H9 (cell line): ENCODE data around the gene KLHL21. TPM values are rescaled to one million over a fixed set of nuclear protein-coding genes. Genes with fewer than 3 reads are reported as not detected.

Experiments
- DNase-seq: peaks from one replicate; pipeline ENCODE4 v3.0.0-alpha.2; 2017
- H2AFZ ChIP-seq: one replicate; pipeline ENCODE4 v1.6.1; 2013; ENCODE audit warnings: mild to moderate bottlenecking, low read length, control low read depth, moderate library complexity
- H2AK5ac ChIP-seq: 2 replicates; pipeline ENCODE4 v1.6.1; 2013; ENCODE audit warnings: low read length, control low read depth, mixed read lengths; ENCODE audit not compliant: insufficient read length
- H2BK120ac ChIP-seq: one replicate; pipeline ENCODE4 v1.6.1; 2013; ENCODE audit warnings: low read depth, mild to moderate bottlenecking, low read length, control low read depth, inconsistent platforms; ENCODE audit not compliant: poor library complexity, severe bottlenecking
- H2BK12ac ChIP-seq: 2 replicates; pipeline ENCODE4 v1.6.1; 2013; ENCODE audit warnings: low read length, control low read depth, mixed read lengths, low read depth; ENCODE audit not compliant: insufficient read length
- H2BK15ac ChIP-seq: 2 replicates; pipeline ENCODE4 v1.6.1; 2013; ENCODE audit warnings: low read depth, low read length, control low read depth
- H2BK20ac ChIP-seq: one replicate; pipeline ENCODE4 v1.6.1; 2013; ENCODE audit warnings: low read depth, mild to moderate bottlenecking, low read length, control low read depth, inconsistent platforms; ENCODE audit not compliant: poor library complexity, severe bottlenecking
- H2BK5ac ChIP-seq: 2 replicates; pipeline ENCODE4 v1.6.1; 2013; ENCODE audit warnings: low read length, control low read depth, mixed read lengths; ENCODE audit not compliant: insufficient read length
- H3K14ac ChIP-seq: 2 replicates; pipeline ENCODE4 v1.6.1; 2013; ENCODE audit warnings: low read length, control low read depth; ENCODE audit not compliant: insufficient read depth
- H3K18ac ChIP-seq: 2 replicates; pipeline ENCODE4 v1.6.1; 2013; ENCODE audit warnings: low read depth, mild to moderate bottlenecking, mixed read lengths, low read length, control low read depth; ENCODE audit not compliant: insufficient read length
- H3K23ac ChIP-seq: 2 replicates; pipeline ENCODE4 v1.6.1; 2013; ENCODE audit warnings: low read length, control low read depth, mixed read lengths, low read depth; ENCODE audit not compliant: insufficient read length
- H3K23me2 ChIP-seq: 2 replicates; pipeline ENCODE4 v1.6.1; 2013; ENCODE audit warnings: low read depth, mild to moderate bottlenecking, mixed read lengths, low read length, control low read depth; ENCODE audit not compliant: insufficient read length, poor library complexity, severe bottlenecking
- H3K27ac ChIP-seq: 2 replicates; pipeline ENCODE4 v1.5.1; 2013; ENCODE audit warnings: low read length, control low read depth, mixed read lengths, low read depth; ENCODE audit not compliant: insufficient read length
- H3K27me3 ChIP-seq: 2 replicates; pipeline ENCODE4 v1.6.1; 2013; ENCODE audit warnings: low read length, control low read depth, inconsistent platforms; ENCODE audit not compliant: insufficient read depth
- H3K4ac ChIP-seq: 2 replicates; pipeline ENCODE4 v1.6.1; 2013; ENCODE audit warnings: low read depth, mild to moderate bottlenecking, control low read depth, inconsistent platforms, low read length, moderate library complexity
- H3K4me1 ChIP-seq: 2 replicates; pipeline ENCODE4 v1.6.1; 2013; ENCODE audit warnings: low read length, control low read depth, inconsistent platforms; ENCODE audit not compliant: insufficient read depth
- H3K4me2 ChIP-seq: 2 replicates; pipeline ENCODE4 v1.6.1; 2013; ENCODE audit warnings: low read length, control low read depth, mixed read lengths; ENCODE audit not compliant: insufficient read length, insufficient read depth
- H3K56ac ChIP-seq: 2 replicates; pipeline ENCODE4 v1.6.1; 2013; ENCODE audit warnings: low read depth, mild to moderate bottlenecking, mixed read lengths, low read length, control low read depth; ENCODE audit not compliant: insufficient read length
- H3K79me1 ChIP-seq: 2 replicates; pipeline ENCODE4 v1.6.1; 2013; ENCODE audit warnings: low read depth, mild to moderate bottlenecking, moderate library complexity, low read length, control low read depth, inconsistent platforms; ENCODE audit not compliant: insufficient read depth, poor library complexity, severe bottlenecking
- H3K79me2 ChIP-seq: 2 replicates; pipeline ENCODE4 v1.6.1; 2013; ENCODE audit warnings: low read length, control low read depth, inconsistent platforms; ENCODE audit not compliant: insufficient read depth
- H3K9ac ChIP-seq: 2 replicates; pipeline ENCODE4 v1.6.1; 2013; ENCODE audit warnings: low read length, control low read depth, mixed read lengths; ENCODE audit not compliant: insufficient read length; ENCODE audit errors: extremely low read depth
- H3K9me3 ChIP-seq: one replicate; pipeline ENCODE4 v1.6.1; 2013; ENCODE audit warnings: low read depth, low read length, inconsistent platforms; ENCODE audit not compliant: control insufficient read depth
- H3T11ph ChIP-seq: one replicate; pipeline ENCODE4 v1.6.1; 2013; ENCODE audit warnings: mild to moderate bottlenecking, low read length, control low read depth, inconsistent platforms
- H4K20me1 ChIP-seq: one replicate; pipeline ENCODE4 v1.6.1; 2013; ENCODE audit not compliant: control insufficient read depth, insufficient read length, insufficient read depth
- H4K5ac ChIP-seq: 2 replicates; pipeline ENCODE4 v1.6.1; 2013; ENCODE audit warnings: low read depth, mild to moderate bottlenecking, mixed read lengths, low read length, control low read depth; ENCODE audit not compliant: insufficient read length
- H4K8ac ChIP-seq: replicated peaks from 2 replicates; pipeline ENCODE4 v1.6.1; 2013; ENCODE audit warnings: low read length, control low read depth, mixed read lengths, low read depth; ENCODE audit not compliant: insufficient read length
- H4K91ac ChIP-seq: 2 replicates; pipeline ENCODE4 v1.6.1; 2013; ENCODE audit warnings: low read depth, mild to moderate bottlenecking, moderate library complexity, mixed read lengths, low read length, control low read depth; ENCODE audit not compliant: insufficient read length
- H3K27ac Mint-ChIP-seq, 3 experiments: 2 replicates in 2 of 3; 3 replicates in 1 of 3; pipeline ENCODE4 v1.8.0; 2020 to 2021; ENCODE audit warnings: mixed read lengths in 3 of 3, mild to moderate bottlenecking in 1 of 3, moderate library complexity in 1 of 3
- H3K27me3 Mint-ChIP-seq: 2 replicates; pipeline ENCODE4 v1.8.0; 2021; ENCODE audit warnings: low read depth, mild to moderate bottlenecking, moderate library complexity, mixed read lengths
- H3K36me3 Mint-ChIP-seq, 3 experiments: 2 replicates in 2 of 3; 3 replicates in 1 of 3; pipeline ENCODE4 v1.8.0; 2020 to 2021; ENCODE audit warnings: low read depth in 3 of 3, mixed read lengths in 3 of 3; ENCODE audit not compliant: insufficient read depth in 1 of 3
- H3K4me1 Mint-ChIP-seq, 2 experiments: 2 replicates each; pipeline ENCODE4 v1.8.0; 2020; ENCODE audit warnings: mixed read lengths in 2 of 2
- H3K4me3 Mint-ChIP-seq, 2 experiments: 2 replicates in 1 of 2; 3 replicates in 1 of 2; pipeline ENCODE4 v1.8.0; 2020 to 2021; ENCODE audit warnings: mild to moderate bottlenecking in 2 of 2, mixed read lengths in 2 of 2, moderate library complexity in 1 of 2
- H3K9me3 Mint-ChIP-seq, 2 experiments: 2 replicates in 1 of 2; 3 replicates in 1 of 2; pipeline ENCODE4 v1.8.0; 2020; ENCODE audit warnings: mild to moderate bottlenecking in 2 of 2, mixed read lengths in 2 of 2, moderate library complexity in 1 of 2
- CTCF ChIP-seq: fragments of 200-600 bp; sonication (generic); conservative IDR thresholded peaks from 3 replicates; pipeline ENCODE4 v1.8.0; 2021; ENCODE audit warnings: antibody characterized with exemption, mild to moderate bottlenecking
- WGBS: extraction: QIAGEN DNeasy Blood & Tissue Kit; methylation state at CpG from one replicate; pipeline ENCODE4 v1.1.7; 2013; ENCODE audit warnings: missing lambda C conversion rate, low lambda C conversion rate, mixed read lengths; ENCODE audit not compliant: insufficient read length; ENCODE audit errors: extremely low coverage; 5-methylcytosine and 5-hydroxymethylcytosine counted together
- total RNA-seq: library from RNA; stranded (reverse); gene quantifications from 2 replicates; pipeline ENCODE4 v1.2.1, GENCODE V29; 2021

KLHL21 gene
- total RNA-seq, 1 experiment from 2014 or later: 31.9 TPM

- Histone ChIP-seq H3K9me3 (no peaks in the 10 kb centered on the region), H2BK12ac (no peak within 1 kb of the TSS), H3K56ac (no peak within 1 kb of the TSS), H3K4me2 (peak within 1 kb of the TSS; percentile 76), H2BK15ac (no peak within 1 kb of the TSS), H3T11ph (no peak within 1 kb of the TSS), H2BK120ac (no peak within 1 kb of the TSS), H3K18ac (peak within 1 kb of the TSS; percentile 63), H3K79me1 (peaks cover 6% of the 10 kb centered on the region), H3K4ac (no peak within 1 kb of the TSS; the same call in 1 of the 2 replicates), H2BK5ac (no peak within 1 kb of the TSS), H3K23me2 (peaks cover 17% of the 10 kb centered on the region), H3K27ac (no peak within 1 kb of the TSS), H2AFZ (peak within 1 kb of the TSS; percentile 2), H4K5ac (no peak within 1 kb of the TSS), H4K20me1 (no peaks in the 10 kb centered on the region), H4K8ac (no peak within 1 kb of the TSS), H2BK20ac (no peak within 1 kb of the TSS), H4K91ac (no peak within 1 kb of the TSS), H2AK5ac (no peak within 1 kb of the TSS), H3K23ac (no peak within 1 kb of the TSS), H3K4me1 (no peaks in the 10 kb centered on the region), H3K27me3 (no peaks in the 10 kb centered on the region), H3K79me2 (peaks cover 15% of the 10 kb centered on the region; the same call in 1 of the 2 replicates), H3K14ac (peak within 1 kb of the TSS; percentile 86; the same call in 1 of the 2 replicates), H3K9ac (peak within 1 kb of the TSS; percentile 74)
- H3K27ac Mint-ChIP-seq: peak within 1 kb of the TSS in 2 of 3 experiments; percentile 32 to 89; a peak in 3 of 7 replicates
- peaks cover 4 to 25% (median 15%) of the 10 kb centered on the region in 3 experiments; a peak in 6 of 7 replicates for H3K36me3 Mint-ChIP-seq
- peaks cover 14% of the 10 kb centered on the region for H3K27me3 Mint-ChIP-seq
- no CpG with 5 or more reads among the region's 84 CpGs for whole genome bisulfite sequencing
- DNase-seq: peak; percentile 99
- H3K4me3 Mint-ChIP-seq: peak within 1 kb of the TSS; percentile 81 to 89
- no peaks in the 10 kb centered on the region for H3K9me3 Mint-ChIP-seq
- no peak for TF ChIP-seq CTCF
- H3K4me1 Mint-ChIP-seq: peaks cover 13 to 15% of the 10 kb centered on the region in 2 experiments
Observed at GRCh38 chr1:6613361-6614018, 10.8 kb upstream of the KLHL21 start, which contains the start of gene PHF13. TSS of gene PHF13 (plus strand) at chr1:6613731. CDS start at chr1:6614067, 336 bp downstream.
